ENCODE measurements around the gene TRIM8.

GRCh38 chr10:102612964-102613275, 31.4 kb upstream of the TRIM8 start:
- TF ChIP-seq CTCF (conservative IDR thresholded peaks at IDR 0.05; ENCODE audit: low read length) (no peak), EZH2phosphoT487 (IDR thresholded peaks at IDR 0.05; ENCODE audit: borderline replicate concordance) (no peak)

All from Loucy (cell line).